COR-L47 (cell line): ENCODE measurements around the gene USP32.
"Not testable (repeated sequence)": the region's sequence is repeated elsewhere in the genome, so short reads cannot be mapped to it uniquely, and the experiment has no call there.

ENCODE experiments used
- DNase-seq: peaks from one replicate; lab custom pipeline; 2025; lab: John Stamatoyannopoulos, UW

Gene USP32

GRCh38 chr17:60371818-60372510 lies 20.0 kb downstream of the USP32 start:
- no peak for DNase-seq

- DNase-seq: no peak
These were observed 20.5 kb downstream of the USP32 start for GRCh38 chr17:60371416-60371815.

GRCh38 chr17:60369727-60370126 lies 22.2 kb downstream of the USP32 start:
- DNase-seq: no peak

GRCh38 chr17:60363700-60364405 lies 28.1 kb downstream of the USP32 start:
- no peak for DNase-seq

- no peak for DNase-seq
These were observed 29.6 kb downstream of the USP32 start for GRCh38 chr17:60362329-60362728.

- DNase-seq: no peak
These were observed 30.0 kb downstream of the USP32 start for GRCh38 chr17:60361889-60362288.

- no peak for DNase-seq
These were observed 32.5 kb downstream of the USP32 start for GRCh38 chr17:60359415-60359814.

- DNase-seq: no peak
These were observed 33.2 kb downstream of the USP32 start for GRCh38 chr17:60358606-60359225.

- DNase-seq: no peak
These were observed 35.0 kb downstream of the USP32 start for GRCh38 chr17:60356940-60357339.

- no peak for DNase-seq
These were observed 36.0 kb downstream of the USP32 start for GRCh38 chr17:60355663-60356594.

- no peak for DNase-seq
These were observed 37.7 kb downstream of the USP32 start for GRCh38 chr17:60354223-60354622.

GRCh38 chr17:60353773-60354172 lies 38.2 kb downstream of the USP32 start:
- no peak for DNase-seq

GRCh38 chr17:60352569-60352968 lies 39.4 kb downstream of the USP32 start:
- no peak for DNase-seq

- no peak for DNase-seq
These were observed 39.9 kb downstream of the USP32 start for GRCh38 chr17:60352071-60352470.

- DNase-seq: no peak
These were observed 40.8 kb downstream of the USP32 start for GRCh38 chr17:60351012-60351695.

- DNase-seq: no peak
These were observed 43.3 kb downstream of the USP32 start for GRCh38 chr17:60348616-60349015.

GRCh38 chr17:60345233-60345632 lies 46.7 kb downstream of the USP32 start:
- no peak for DNase-seq

GRCh38 chr17:60342492-60342891 lies 49.4 kb downstream of the USP32 start:
- not testable (repeated sequence) for DNase-seq

- no peak for DNase-seq
These were observed 56.6 kb downstream of the USP32 start for GRCh38 chr17:60335289-60335688.

GRCh38 chr17:60333628-60334031 lies 58.3 kb downstream of the USP32 start:
- no peak for DNase-seq

GRCh38 chr17:60333072-60333471 lies 58.9 kb downstream of the USP32 start:
- DNase-seq: not testable (repeated sequence)

- DNase-seq: no peak
These were observed 59.4 kb downstream of the USP32 start for GRCh38 chr17:60332574-60332973.
